Measurements from ENCODE around the gene SLC1A2. TPM values are rescaled to one million over a fixed set of nuclear protein-coding genes. Genes with fewer than 3 reads are reported as not detected.

SLC1A2 gene
- 1 to 10 TPM in 1 of 4 donors, under 1 TPM in 3; 0.34 to 2.4 (median 0.49) TPM for polyA plus RNA-seq (ENCODE audit: insufficient read length in 4 of 4)

- no peak for DNase-seq (ENCODE audit: low read depth in 4 of 4, low spot score in 3 of 4)
Observed at GRCh38 chr11:35419184-35419829, at the start of gene SLC1A2. Gene SLC1A2 (minus strand): TSS chr11:35419558. CDS start chr11:35418966, 592 bp downstream.

DNA sequence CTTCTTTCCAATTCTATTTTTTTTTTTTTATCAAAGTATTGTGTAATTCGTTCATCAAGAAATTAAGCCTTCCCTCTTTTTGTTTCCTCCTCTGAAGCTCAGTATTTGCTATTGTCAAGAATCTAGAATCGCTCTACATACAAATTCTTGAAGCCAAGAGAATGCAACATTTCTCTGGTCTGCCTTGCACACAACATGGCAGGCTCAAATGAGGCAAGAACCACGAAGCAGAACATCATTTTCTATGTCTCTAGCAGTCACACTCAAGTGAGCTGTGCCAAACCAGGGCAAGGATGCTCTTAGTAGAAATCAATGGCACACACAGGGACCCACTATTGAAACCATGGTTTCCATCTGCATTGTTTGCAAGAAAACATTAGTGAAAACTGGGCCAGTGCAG lies 46.7 kb upstream of the SLC1A2 start:
- no peak for DNase-seq (ENCODE audit: low read depth in 4 of 4, low spot score in 3 of 4)

DNA sequence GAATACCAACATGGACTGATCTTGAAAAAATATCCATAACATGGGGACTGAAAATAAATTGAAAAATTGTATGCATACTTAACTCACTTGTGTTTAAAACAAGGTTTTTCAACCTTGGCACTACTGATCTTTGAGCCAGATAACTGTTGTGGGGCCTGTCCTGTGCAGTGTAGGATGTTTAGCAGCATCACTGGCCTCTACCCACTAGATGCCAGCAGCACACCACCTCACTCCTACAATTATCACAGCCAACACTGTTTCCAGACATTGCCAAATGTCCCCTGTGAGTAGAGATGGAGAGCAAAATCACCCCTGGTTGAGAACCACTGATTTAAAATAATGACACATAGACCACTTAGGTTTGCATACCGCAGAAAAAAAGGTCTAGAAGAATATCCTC lies 45.0 kb upstream of the SLC1A2 start:
- no peak for DNase-seq (ENCODE audit: low read depth in 4 of 4, low spot score in 3 of 4)

- no peak for DNase-seq (ENCODE audit: low read depth in 4 of 4, low spot score in 3 of 4)
Observed at GRCh38 chr11:35463331-35463751, 44.0 kb upstream of the SLC1A2 start.

- no peak for DNase-seq (ENCODE audit: low read depth in 4 of 4, low spot score in 3 of 4)
Observed at GRCh38 chr11:35461917-35462538, 42.7 kb upstream of the SLC1A2 start.

- DNase-seq (ENCODE audit: low read depth in 4 of 4, low spot score in 3 of 4), result no peak
Observed at GRCh38 chr11:35459489-35459888, 40.1 kb upstream of the SLC1A2 start.

- no peak for DNase-seq (ENCODE audit: low read depth in 4 of 4, low spot score in 3 of 4)
Observed at GRCh38 chr11:35458846-35459245, 39.5 kb upstream of the SLC1A2 start.

GRCh38 chr11:35454362-35454761 lies 35.0 kb upstream of the SLC1A2 start:
- DNase-seq (ENCODE audit: low read depth in 4 of 4, low spot score in 3 of 4), result no peak

DNA sequence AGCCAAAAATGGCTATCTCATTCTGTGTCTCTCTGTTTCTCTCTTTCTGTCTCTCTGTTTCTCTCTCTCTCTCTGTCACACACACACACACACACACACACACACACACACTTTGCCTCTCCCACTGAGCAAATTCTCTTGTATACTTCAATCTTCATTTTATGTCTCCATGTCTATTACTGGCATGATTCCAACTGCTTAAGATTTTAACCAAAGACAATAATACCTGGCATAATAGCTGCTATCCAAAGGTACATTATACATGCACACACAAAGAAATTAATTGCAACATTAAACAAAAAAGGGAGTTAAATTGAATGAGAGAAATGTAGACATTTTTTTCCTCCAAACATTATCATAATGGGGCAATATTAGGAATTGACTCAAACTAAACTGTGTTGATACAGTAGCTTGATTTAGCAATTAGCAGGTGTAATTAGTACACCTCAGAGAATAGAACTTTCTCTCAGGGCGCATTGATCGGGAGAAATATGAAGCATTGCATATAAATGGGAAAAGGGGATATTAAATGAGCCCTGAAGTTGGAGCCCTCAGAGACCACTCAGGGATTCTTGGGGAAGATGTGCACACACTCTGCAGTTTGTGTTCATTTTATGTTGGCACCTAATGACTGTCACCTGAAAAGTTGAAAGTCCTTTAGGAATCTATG lies 17.4 kb upstream of the SLC1A2 start:
- no peak for DNase-seq (ENCODE audit: low read depth in 4 of 4, low spot score in 3 of 4)

GRCh38 chr11:35433588-35433987 lies 14.2 kb upstream of the SLC1A2 start:
- DNase-seq (ENCODE audit: low read depth in 4 of 4, low spot score in 3 of 4), result no peak

DNA sequence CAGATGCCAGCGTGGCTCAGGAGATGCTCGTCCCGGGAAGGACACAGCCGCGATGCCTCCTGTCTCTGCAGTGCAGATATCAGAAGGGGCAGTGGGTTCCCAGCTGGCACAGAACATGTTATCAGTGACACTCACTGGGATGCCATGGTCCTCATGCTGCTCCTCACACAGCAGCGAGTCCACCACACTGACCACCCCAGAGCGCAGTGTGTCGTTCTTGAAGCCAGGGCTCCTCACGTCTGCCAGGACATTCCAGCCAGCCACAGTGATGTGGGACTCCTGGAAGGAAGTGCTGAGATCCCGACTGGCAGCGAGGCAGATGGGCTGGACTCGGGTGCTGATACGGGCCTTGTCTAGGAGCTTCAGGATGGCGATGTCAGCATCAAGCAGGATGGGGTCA lies 13.1 kb upstream of the SLC1A2 start:
- DNase-seq (ENCODE audit: low read depth in 4 of 4, low spot score in 3 of 4), result no peak

DNA sequence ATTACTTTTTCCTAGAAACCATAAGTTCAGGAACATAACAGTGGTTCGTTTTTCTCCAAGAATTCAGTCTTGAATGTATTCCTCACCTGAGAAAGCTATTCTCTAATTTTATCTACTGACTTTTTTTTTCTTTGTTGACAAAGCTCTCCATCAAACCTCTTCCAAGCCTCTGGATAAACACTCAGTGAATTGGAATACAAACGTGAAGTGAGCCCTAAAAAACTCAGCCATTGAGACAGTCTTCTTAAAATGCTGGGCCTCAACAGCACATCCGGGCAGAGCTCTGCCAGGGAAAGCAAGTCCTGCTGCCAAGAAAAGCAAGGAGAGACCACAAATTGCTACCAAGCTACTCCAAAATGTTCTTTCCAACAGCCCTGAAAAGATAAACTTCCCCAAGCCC lies 7.7 kb upstream of the SLC1A2 start:
- no peak for DNase-seq (ENCODE audit: low read depth in 4 of 4, low spot score in 3 of 4)

DNA sequence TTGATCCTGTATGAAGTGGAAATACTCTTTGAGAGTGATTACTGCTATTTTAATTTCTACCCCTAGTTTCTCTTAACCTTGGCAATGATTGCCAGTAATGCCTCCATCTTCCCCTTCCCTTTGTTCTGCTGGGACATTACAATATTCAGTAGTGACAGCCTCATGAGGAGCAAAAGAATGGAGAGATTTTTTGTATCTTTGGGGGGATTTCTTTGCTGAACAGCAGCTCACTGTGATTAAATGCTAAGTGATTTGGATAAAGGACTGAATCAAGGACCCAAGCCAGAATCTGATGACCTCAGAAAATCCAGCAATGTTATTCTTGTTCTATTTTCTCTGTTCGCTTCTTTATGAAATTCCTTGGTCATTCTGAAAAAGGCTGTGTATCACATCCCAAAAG lies 7.0 kb upstream of the SLC1A2 start:
- DNase-seq (ENCODE audit: low read depth in 4 of 4, low spot score in 3 of 4), result no peak

GRCh38 chr11:35425603-35426212 lies 6.3 kb upstream of the SLC1A2 start:
- DNase-seq (ENCODE audit: low read depth in 4 of 4, low spot score in 3 of 4), result no peak

- DNase-seq (ENCODE audit: low read depth in 4 of 4, low spot score in 3 of 4), result no peak
Observed at GRCh38 chr11:35424157-35424940, 5.0 kb upstream of the SLC1A2 start.

DNA sequence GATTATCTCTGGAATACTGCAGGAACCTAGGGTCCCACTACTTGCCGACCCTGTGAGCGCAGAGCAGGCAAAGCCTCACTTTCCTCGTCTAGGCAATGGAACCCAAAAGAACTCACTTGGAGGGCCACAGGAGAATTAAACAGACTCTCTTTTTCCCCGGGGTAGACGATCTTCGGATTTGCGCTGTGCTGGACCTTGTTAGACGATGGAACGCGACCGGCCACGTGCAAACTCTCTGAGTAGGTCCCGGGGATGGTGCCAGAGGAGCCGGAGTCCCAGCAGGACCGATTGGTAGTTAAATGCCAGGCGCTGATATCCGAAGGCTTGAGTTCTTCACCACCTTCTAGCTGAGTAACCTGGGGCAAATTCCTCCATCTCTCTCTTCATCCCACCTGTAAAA lies 1.0 kb upstream of the SLC1A2 start:
- no peak for DNase-seq (ENCODE audit: low read depth in 4 of 4, low spot score in 3 of 4)

GRCh38 chr11:35419830-35420333 lies 524 bp upstream of the SLC1A2 start:
- no peak for DNase-seq (ENCODE audit: low read depth in 4 of 4, low spot score in 3 of 4)

DNA sequence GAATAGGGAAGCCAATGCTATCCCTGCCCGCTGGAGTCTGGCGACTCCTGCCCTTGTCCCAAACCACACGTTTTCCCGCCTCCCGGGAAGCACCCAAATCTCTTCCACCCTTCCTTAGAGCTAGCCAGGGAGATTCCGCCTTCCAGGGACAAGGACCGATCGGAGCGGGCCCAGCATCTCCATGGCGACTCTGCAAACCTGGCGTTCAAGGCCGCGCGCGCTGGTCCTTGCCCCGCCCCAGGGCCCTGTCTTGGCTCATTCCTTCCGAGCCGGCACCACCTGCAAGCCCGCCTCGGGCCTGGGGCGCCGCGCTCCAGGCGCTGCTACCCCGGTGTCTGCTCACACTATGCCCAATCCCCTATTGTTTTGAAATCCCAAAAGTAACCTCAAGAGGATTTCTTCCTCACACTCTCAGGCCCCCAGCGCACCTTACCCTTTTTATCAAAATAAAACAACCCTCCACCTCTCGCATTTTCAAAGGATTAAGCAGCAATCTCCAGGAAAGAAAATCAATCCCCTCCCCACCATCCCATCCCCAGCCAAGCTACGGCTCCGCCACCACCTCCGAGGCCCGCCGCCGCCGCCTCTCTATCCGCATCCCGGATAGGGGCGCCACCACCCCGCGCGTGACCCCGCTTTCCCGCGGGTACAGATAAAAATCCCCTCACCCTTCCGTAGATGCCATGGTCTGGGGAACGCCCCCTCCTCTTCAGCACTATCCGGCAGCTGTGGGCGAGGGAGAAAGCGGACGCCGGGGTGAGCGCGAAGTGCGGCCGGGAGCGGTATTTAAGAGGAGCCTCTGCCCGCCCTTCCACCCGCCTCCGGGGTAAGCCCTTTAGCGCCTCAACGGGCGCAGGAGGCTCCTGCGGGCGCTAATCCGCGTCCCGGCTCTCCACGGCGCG lies 825 bp downstream of the SLC1A2 start:
- DNase-seq (ENCODE audit: low read depth in 4 of 4, low spot score in 3 of 4), result no peak

DNA sequence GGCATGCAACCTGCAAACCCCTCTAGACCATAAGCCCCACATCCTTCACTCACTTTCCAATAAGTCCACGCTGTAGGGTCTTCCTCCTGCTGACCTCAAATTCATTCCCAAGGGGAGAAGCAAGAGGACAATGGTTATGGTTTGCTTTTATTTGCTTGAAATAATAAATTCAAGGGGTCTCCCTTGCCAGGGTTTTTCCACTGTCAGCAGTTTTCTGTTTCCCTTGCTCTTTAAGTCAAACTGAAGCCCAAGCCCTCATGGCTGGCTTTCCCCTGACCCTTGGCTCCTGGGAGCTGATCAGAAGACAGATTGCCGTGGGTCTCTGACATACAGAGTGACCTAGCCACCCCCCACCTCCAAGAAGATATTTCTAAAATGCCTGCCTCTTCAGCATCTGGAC lies 3.9 kb downstream of the SLC1A2 start:
- no peak for DNase-seq (ENCODE audit: low read depth in 4 of 4, low spot score in 3 of 4)

DNA sequence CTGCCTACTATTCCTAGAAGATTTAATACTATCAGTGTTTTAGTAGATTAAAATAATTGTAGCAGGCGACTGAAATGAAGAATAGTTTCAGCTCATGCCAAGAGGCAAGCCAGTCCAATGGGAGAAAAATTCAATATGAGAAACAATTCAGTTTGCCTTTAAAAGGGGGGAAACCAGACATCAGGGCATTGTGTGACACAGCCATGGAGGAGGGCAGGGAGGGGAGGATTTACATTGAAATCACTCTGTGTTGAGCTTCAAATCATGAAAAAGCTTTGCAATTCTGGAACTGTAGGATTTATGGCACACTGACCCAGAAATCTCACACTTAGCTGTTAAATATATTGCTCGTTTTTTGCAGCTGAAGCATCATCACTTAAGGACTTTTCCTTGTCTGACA lies 4.6 kb downstream of the SLC1A2 start:
- DNase-seq (ENCODE audit: low read depth in 4 of 4, low spot score in 3 of 4), result no peak
